ENCODE results near the gene TACC2.
"Not testable (repeated sequence)": the region's sequence is repeated elsewhere in the genome, so short reads cannot be mapped to it uniquely, and the experiment has no call there.

Gene TACC2

GRCh38 chr10:122057841-122058413 lies 69.0 kb downstream of the TACC2 start:
- DNase-seq (ENCODE audit: low read depth in 2 of 2) = no peak

GRCh38 chr10:122060250-122060649 lies 71.3 kb downstream of the TACC2 start:
- no peak for DNase-seq (ENCODE audit: low read depth in 2 of 2)

- no peak for DNase-seq (ENCODE audit: low read depth in 2 of 2)
These were observed 74.1 kb downstream of the TACC2 start for GRCh38 chr10:122062831-122063674.

- not testable (repeated sequence) for DNase-seq (ENCODE audit: low read depth in 2 of 2)
These were observed 77.5 kb downstream of the TACC2 start for GRCh38 chr10:122066337-122066939.

- no peak for DNase-seq (ENCODE audit: low read depth in 2 of 2)
These were observed 79.9 kb downstream of the TACC2 start for GRCh38 chr10:122068844-122069243.

GRCh38 chr10:122072491-122072890 lies 83.5 kb downstream of the TACC2 start:
- no peak for DNase-seq (ENCODE audit: low read depth in 2 of 2)

GRCh38 chr10:122073508-122073907 lies 84.5 kb downstream of the TACC2 start:
- DNase-seq (ENCODE audit: low read depth in 2 of 2) = no peak

- DNase-seq (ENCODE audit: low read depth in 2 of 2) = no peak
These were observed 86.2 kb downstream of the TACC2 start for GRCh38 chr10:122075171-122075570.

GRCh38 chr10:122075876-122076275 lies 86.9 kb downstream of the TACC2 start:
- not testable (repeated sequence) for DNase-seq (ENCODE audit: low read depth in 2 of 2)

- no peak for DNase-seq (ENCODE audit: low read depth in 2 of 2)
These were observed 88.4 kb downstream of the TACC2 start for GRCh38 chr10:122077311-122077875.

- DNase-seq (ENCODE audit: low read depth in 2 of 2) = no peak
These were observed 89.4 kb downstream of the TACC2 start for GRCh38 chr10:122078326-122078725.

- no peak for DNase-seq (ENCODE audit: low read depth in 2 of 2)
These were observed 90.2 kb downstream of the TACC2 start for GRCh38 chr10:122078965-122079795.

GRCh38 chr10:122082616-122083477 lies 93.9 kb downstream of the TACC2 start:
- DNase-seq (ENCODE audit: low read depth in 2 of 2) = no peak

- DNase-seq (ENCODE audit: low read depth in 2 of 2) = no peak
These were observed 94.6 kb downstream of the TACC2 start for GRCh38 chr10:122083478-122084025.

GRCh38 chr10:122084286-122085041 lies 95.5 kb downstream of the TACC2 start:
- DNase-seq (ENCODE audit: low read depth in 2 of 2) = no peak

- no peak for DNase-seq (ENCODE audit: low read depth in 2 of 2)
These were observed 96.5 kb downstream of the TACC2 start for GRCh38 chr10:122085423-122085911.

GRCh38 chr10:122086416-122087240 lies 97.7 kb downstream of the TACC2 start:
- DNase-seq (ENCODE audit: low read depth in 2 of 2) = no peak

- DNase-seq (ENCODE audit: low read depth in 2 of 2) = no peak
These were observed 98.5 kb downstream of the TACC2 start for GRCh38 chr10:122087436-122087835.

Measured in stimulated activated CD8-positive, alpha-beta memory T cell treated with anti-CD3 and anti-CD28 coated beads, Interleukin-15, amount 100 ng/mL, for 48 hours (primary cell).